ENCODE measurements around the gene DDX20.

DNA sequence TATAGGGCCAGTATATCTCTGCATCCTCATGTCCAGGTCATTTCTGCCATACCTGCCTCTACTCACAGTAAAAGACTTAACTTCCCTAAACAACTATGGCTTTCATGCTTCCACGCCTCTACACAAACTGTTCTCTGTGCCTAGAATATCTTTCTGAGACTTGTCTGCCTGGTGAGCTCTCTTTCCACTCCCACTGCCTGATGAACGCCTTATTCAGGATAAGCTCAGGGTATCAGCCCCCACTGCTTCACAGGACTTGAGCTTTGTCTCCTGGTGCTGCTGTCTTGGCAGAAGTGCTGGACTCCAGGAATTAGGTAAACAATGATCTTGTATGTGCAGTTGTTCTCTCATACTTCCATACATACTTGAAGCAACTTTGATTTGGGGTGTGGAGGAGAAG is 4.8 kb upstream of the DDX20 start:
- TF ChIP-seq EP300 (IDR thresholded peaks at IDR 0.05; ENCODE audit: borderline replicate concordance) (no peak), TAF1 (IDR thresholded peaks at IDR 0.05; ENCODE audit: low read depth) (no peak), CEBPB (IDR thresholded peaks at IDR 0.05) (no peak), USF1 (IDR thresholded peaks at IDR 0.05) (no peak), RAD21 (IDR thresholded peaks at IDR 0.05; ENCODE audit: low read depth) (no peak), REST (IDR thresholded peaks at IDR 0.05; ENCODE audit: low read depth) (no peak), NFIC (IDR thresholded peaks at IDR 0.05) (no peak), FOXM1 (IDR thresholded peaks at IDR 0.05; ENCODE audit: borderline replicate concordance, low read depth) (no peak), EGR1 (IDR thresholded peaks at IDR 0.05) (no peak), MAX (IDR thresholded peaks at IDR 0.05) (no peak)
